ENCODE measurements around the gene ARHGAP8.

DNA sequence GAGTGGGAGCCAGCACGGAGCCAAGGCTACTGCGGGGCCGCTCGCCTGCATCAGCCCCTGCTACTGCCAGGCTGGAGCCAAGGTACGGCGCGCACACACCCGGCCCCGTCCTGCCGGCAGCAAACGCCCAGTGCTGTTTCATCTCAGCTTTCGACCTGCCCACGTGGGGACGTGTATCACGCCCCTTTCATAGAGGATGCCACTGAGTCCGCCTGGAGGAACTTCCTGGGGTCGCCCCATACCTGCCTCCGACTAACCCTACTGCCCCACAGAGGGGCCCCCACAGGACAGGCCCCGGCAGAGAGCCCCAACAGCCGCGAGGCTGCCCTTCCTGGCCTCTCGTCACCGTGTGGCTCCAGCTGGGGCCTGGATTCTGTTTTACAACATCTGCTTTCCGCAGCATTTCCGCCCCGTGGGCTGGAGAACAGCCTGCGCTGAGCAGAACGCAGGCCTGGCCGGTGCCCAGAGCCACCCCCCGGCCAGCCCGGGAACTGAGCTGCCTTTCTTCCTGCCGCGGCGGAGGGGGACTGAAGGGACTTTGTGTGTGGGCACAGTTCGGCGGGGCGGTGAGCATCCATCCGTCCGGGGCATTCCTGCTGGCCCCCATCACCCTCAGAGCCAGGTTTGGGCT is 22.9 kb upstream of the ARHGAP8 start:
- TF ChIP-seq CTCF (IDR thresholded peaks at IDR 0.05) (peak in 1 of 2 donors; percentile 16), POLR2A (IDR thresholded peaks at IDR 0.05) (no peak), POLR2AphosphoS5 (IDR thresholded peaks at IDR 0.05) (no peak), EP300 (IDR thresholded peaks at IDR 0.05) (no peak)
